Gastroesophageal sphincter (tissue), 4 donors: ENCODE results near the gene CUBN. TPM values are rescaled to one million over a fixed set of nuclear protein-coding genes. Genes with fewer than 3 reads are reported as not detected.
A peak's percentile ranks its signal among the peaks of the same experiment; 100 is the strongest.

Experiments
- ATAC-seq: fragments of 150-250 bp; one replicate; pipeline ENCODE4 v1.9.1; 2016; ENCODE audit warnings: mild to moderate bottlenecking, moderate library complexity
- H3K27ac ChIP-seq, 4 donors: fragments of 200-600 bp; sonication (generic) in 3 of 4; 1 replicate in 3 of 4; 2 replicates in 1 of 4; pipeline ENCODE4 v1.5.1; 2016 to 2019
- H3K27me3 ChIP-seq: fragments of 200-600 bp; sonication (generic); one replicate; pipeline ENCODE4 v1.5.1; 2019
- H3K36me3 ChIP-seq, 2 donors: fragments of 200-600 bp; sonication (generic); one replicate each; pipeline ENCODE4 v1.5.1; 2019; ENCODE audit warnings: control low read depth in 1 of 2
- H3K4me1 ChIP-seq, 3 donors: fragments of 200-600 bp; sonication (generic); 1 replicate in 2 of 3; 2 replicates in 1 of 3; pipeline ENCODE4 v1.5.1; 2016 to 2019; ENCODE audit warnings: control low read depth in 2 of 3
- H3K4me3 ChIP-seq, 2 donors: fragments of 200-600 bp; sonication (generic); one replicate each; pipeline ENCODE4 v1.5.1; 2019; ENCODE audit warnings: mild to moderate bottlenecking in 1 of 2, moderate library complexity in 1 of 2
- H3K9me3 ChIP-seq, 3 donors: fragments of 200-600 bp; sonication (generic); one replicate each; pipeline ENCODE4 v1.5.1; 2017 to 2019; ENCODE audit warnings: control low read depth in 2 of 3
- CTCF ChIP-seq, 4 experiments: fragments of 200-600 bp in 2 of 4; fragments of 450-650 bp in 2 of 4; sonication (generic) in 1 of 4; IDR thresholded peaks; one replicate each; pipeline ENCODE4 v1.5.1; 2017 to 2019; ENCODE audit warnings: antibody characterized with exemption in 4 of 4, mild to moderate bottlenecking in 2 of 4, moderate library complexity in 2 of 4
- EP300 ChIP-seq: sonication (generic); formaldehyde crosslinking; IDR thresholded peaks from one replicate; pipeline ENCODE4 v1.6.1; 2017; ENCODE audit warnings: antibody characterized with exemption, mild to moderate bottlenecking
- POLR2A ChIP-seq, 2 donors: fragments of 450-650 bp; IDR thresholded peaks; one replicate each; pipeline ENCODE4 v1.6.1; 2017; ENCODE audit warnings: antibody characterized with exemption in 2 of 2, mild to moderate bottlenecking in 2 of 2, moderate library complexity in 1 of 2
- POLR2AphosphoS5 ChIP-seq: sonication (generic); formaldehyde crosslinking; IDR thresholded peaks from one replicate; pipeline ENCODE4 v1.6.1; 2017; ENCODE audit warnings: antibody characterized with exemption
- WGBS, 2 donors: methylation state at CpG; one replicate each; pipeline ENCODE4 v1.1.5; 2018; ENCODE audit warnings: low coverage in 1 of 2; 5-methylcytosine and 5-hydroxymethylcytosine counted together
- total RNA-seq, 4 donors: library from RNA; depleted of rRNA; stranded (reverse); fragments of >200 nt; gene quantifications; one replicate each; pipeline ENCODE4 v1.1.0, GENCODE V29; 2016

Gene CUBN
- total RNA-seq, 4 donors from 2014 or later, result 0.37 to 2.8 (median 1.6) TPM

- WGBS, 2 donors, result 0% methylated on average over 1 of the region's 1 CpG
- Histone ChIP-seq H3K27me3 (no peaks in the 10 kb centered on the region), H3K4me3 (no peak overlapping the region), H3K9me3 (no peaks in the 10 kb centered on the region), H3K27ac (no peak overlapping the region), H3K36me3 (no peaks in the 10 kb centered on the region), H3K4me1 (peaks cover 0 to 13% (median 0%) of the 10 kb centered on the region in 3 donors)
- no peak for TF ChIP-seq POLR2A (IDR thresholded peaks at IDR 0.05)
- TF ChIP-seq CTCF (IDR thresholded peaks at IDR 0.05), result peak; percentile 50 to 70 (median 62)
- peak; percentile 60 for ATAC-seq
These were observed 286.2 kb downstream of the CUBN start for GRCh38 chr10:16843252-16843870.

GRCh38 chr10:16835228-16835627 is 294.4 kb downstream of the CUBN start:
- no peak overlapping the region for H3K27ac ChIP-seq
- no peak for ATAC-seq
- no peaks in the 10 kb centered on the region for H3K9me3 ChIP-seq
- no peak overlapping the region for H3K4me3 ChIP-seq
- peaks cover 0 to 13% (median 0%) of the 10 kb centered on the region in 3 donors for H3K4me1 ChIP-seq
- H3K27me3 ChIP-seq, result no peaks in the 10 kb centered on the region
- H3K36me3 ChIP-seq, result no peaks in the 10 kb centered on the region
- 77 to 82% methylated on average over 8 of the region's 8 CpGs for WGBS, 2 donors
- TF ChIP-seq POLR2AphosphoS5 (no peak), CTCF (IDR thresholded peaks at IDR 0.05) (no peak), POLR2A (IDR thresholded peaks at IDR 0.05) (no peak), EP300 (no peak)

- Histone ChIP-seq H3K9me3 (no peaks in the 10 kb centered on the region), H3K4me1 (peaks cover 0 to 31% (median 3%) of the 10 kb centered on the region in 3 donors), H3K4me3 (no peak overlapping the region), H3K27me3 (no peaks in the 10 kb centered on the region), H3K27ac (peak overlapping the region; percentile 24 to 67 (median 57)), H3K36me3 (no peaks in the 10 kb centered on the region)
- WGBS, 2 donors, result 64 to 78% methylated on average over 5 to 8 of the region's 11 CpGs
- no peak for ATAC-seq
- TF ChIP-seq POLR2A (IDR thresholded peaks at IDR 0.05) (no peak), CTCF (IDR thresholded peaks at IDR 0.05) (no peak), POLR2AphosphoS5 (no peak), EP300 (no peak)
These were observed 297.1 kb downstream of the CUBN start for GRCh38 chr10:16832351-16833080.

GRCh38 chr10:16828701-16829175 is 300.9 kb downstream of the CUBN start:
- Histone ChIP-seq H3K4me3 (no peak overlapping the region), H3K27ac (peak overlapping the region in 3 of 4 donors; percentile 47 to 72 (median 54)), H3K27me3 (no peaks in the 10 kb centered on the region), H3K36me3 (no peaks in the 10 kb centered on the region), H3K9me3 (no peaks in the 10 kb centered on the region), H3K4me1 (peaks cover 0 to 31% (median 3%) of the 10 kb centered on the region in 3 donors)
- 4 to 13% methylated on average over 4 to 7 of the region's 9 CpGs for WGBS, 2 donors
- peak; percentile 70 for ATAC-seq
- no peak for TF ChIP-seq POLR2AphosphoS5
- TF ChIP-seq EP300, result no peak
- TF ChIP-seq CTCF (IDR thresholded peaks at IDR 0.05), result no peak
- no peak for TF ChIP-seq POLR2A (IDR thresholded peaks at IDR 0.05)
